HepG2 (cell line): ENCODE results near the gene SIRT7. TPM values are rescaled to one million over a fixed set of nuclear protein-coding genes. Genes with fewer than 3 reads are reported as not detected.

Source experiments
- DMAP1 ChIP-seq: IDR thresholded peaks from 2 replicates; pipeline ENCODE4 v1.6.1; 2016
- ELF1 ChIP-seq: sonication (generic); formaldehyde crosslinking; IDR thresholded peaks from 2 replicates; pipeline ENCODE4 v1.4.0; 2020; ENCODE audit warnings: missing genetic modification reagents
- GABPA ChIP-seq, 2 experiments: IDR thresholded peaks; 2 replicates each; pipeline ENCODE4 v1.6.1; 2011 to 2016; ENCODE audit warnings: low read depth in 2 of 2, low read length in 1 of 2, missing biosample characterization in 1 of 2, missing genetic modification characterization in 1 of 2
- JUN ChIP-seq: sonication (generic); formaldehyde crosslinking; IDR thresholded peaks from 2 replicates; pipeline ENCODE4 v1.4.0; 2020; ENCODE audit warnings: mild to moderate bottlenecking, missing genetic modification reagents
- KDM2A ChIP-seq: sonication (generic); formaldehyde crosslinking; IDR thresholded peaks from 2 replicates; pipeline ENCODE4 v1.4.0; 2020; ENCODE audit warnings: low read depth, missing genetic modification reagents, borderline replicate concordance
- NCOR1 ChIP-seq: fragments of 200-600 bp; sonication (generic); IDR thresholded peaks from 2 replicates; pipeline ENCODE4 v1.7.0; 2017; ENCODE audit warnings: antibody characterized with exemption, low read length, borderline replicate concordance
- STAG1 ChIP-seq: sonication (generic); formaldehyde crosslinking; IDR thresholded peaks from 2 replicates; pipeline ENCODE4 v1.4.0; 2020; ENCODE audit warnings: missing genetic modification reagents
- YEATS4 ChIP-seq: sonication (generic); formaldehyde crosslinking; IDR thresholded peaks from 2 replicates; pipeline ENCODE4 v1.4.0; 2020; ENCODE audit warnings: missing genetic modification reagents, borderline replicate concordance
- ZBTB1 ChIP-seq: sonication (generic); formaldehyde crosslinking; IDR thresholded peaks from 2 replicates; pipeline ENCODE4 v1.4.0; 2020; ENCODE audit warnings: missing genetic modification reagents, borderline replicate concordance
- ZNF124 ChIP-seq: sonication (generic); formaldehyde crosslinking; IDR thresholded peaks from 2 replicates; pipeline ENCODE4 v1.4.0; 2020; ENCODE audit warnings: missing genetic modification reagents
- ZNF160 ChIP-seq: sonication (generic); formaldehyde crosslinking; IDR thresholded peaks from 2 replicates; pipeline ENCODE4 v1.8.0; 2022; ENCODE audit warnings: mild to moderate bottlenecking, inconsistent platforms, missing genetic modification reagents
- ZNF543 ChIP-seq: sonication (generic); formaldehyde crosslinking; IDR thresholded peaks from 2 replicates; pipeline ENCODE4 v1.4.0; 2020; ENCODE audit warnings: mild to moderate bottlenecking, missing genetic modification reagents
- ZNF558 ChIP-seq: sonication (generic); formaldehyde crosslinking; IDR thresholded peaks from 2 replicates; pipeline ENCODE4 v1.9.0; 2022; ENCODE audit warnings: mild to moderate bottlenecking, missing genetic modification reagents, borderline replicate concordance
- ZNF772 ChIP-seq: sonication (generic); formaldehyde crosslinking; IDR thresholded peaks from 2 replicates; pipeline ENCODE4 v1.5.0; 2020; ENCODE audit warnings: mild to moderate bottlenecking, missing genetic modification reagents
- ZNF891 ChIP-seq: sonication (generic); formaldehyde crosslinking; IDR thresholded peaks from 2 replicates; pipeline ENCODE4 v1.5.0; 2020; ENCODE audit warnings: mild to moderate bottlenecking, missing genetic modification reagents
- polyA plus RNA-seq, 8 experiments: library from polyadenylated mRNA; depleted of rRNA in 3 of 8; stranded (reverse) in 7 of 8; unstranded in 1 of 8; fragments of >200 nt; fragmentation: Illumina TruSeq in 4 of 8; extraction: Trizol in 4 of 8; gene quantifications; 2 replicates each; pipeline versions ENCODE4 v1.2.1 to v1.2.3, GENCODE V29; 2011 to 2016; ENCODE audit warnings: low read depth in 4 of 8, missing spikeins in 1 of 8, mixed read lengths in 1 of 8; ENCODE audit not compliant: insufficient read depth in 1 of 8
- total RNA-seq, 5 experiments: library from RNA; depleted of rRNA; stranded (reverse); fragments of >200 nt; fragmentation: Illumina TruSeq; extraction: Trizol; gene quantifications; 2 replicates each; pipeline ENCODE4 v1.2.3, GENCODE V29; 2016; ENCODE audit warnings: low read depth in 1 of 5
- TF ChIP-seq, protein P1 (sequence below): sonication (generic); formaldehyde crosslinking; IDR thresholded peaks from 2 replicates; pipeline ENCODE4 v1.4.0; 2020; ENCODE audit warnings: missing genetic modification reagents
- TF ChIP-seq, protein P2 (sequence below): sonication (generic); formaldehyde crosslinking; IDR thresholded peaks from 2 replicates; pipeline ENCODE4 v1.5.1; 2020; ENCODE audit warnings: missing genetic modification reagents, mild to moderate bottlenecking, borderline replicate concordance
- TF ChIP-seq, protein P3 (sequence below): sonication (generic); formaldehyde crosslinking; IDR thresholded peaks from 2 replicates; pipeline ENCODE4 v1.5.0; 2020; ENCODE audit warnings: missing genetic modification reagents
- TF ChIP-seq, protein P4 (sequence below): sonication (generic); formaldehyde crosslinking; IDR thresholded peaks from 2 replicates; pipeline ENCODE4 v1.5.0; 2020; ENCODE audit warnings: mild to moderate bottlenecking, missing genetic modification reagents, moderate library complexity
- TF ChIP-seq, protein P5 (sequence below): sonication (generic); formaldehyde crosslinking; IDR thresholded peaks from 2 replicates; pipeline ENCODE4 v1.4.0; 2020; ENCODE audit warnings: missing genetic modification reagents, borderline replicate concordance

Gene SIRT7
- total and polyA plus RNA-seq, 2 of the 13 experiments (the other 11 are each of a cell fraction or from before 2014, with no cell fraction given), result 8.3 to 24.8 TPM

DNA sequence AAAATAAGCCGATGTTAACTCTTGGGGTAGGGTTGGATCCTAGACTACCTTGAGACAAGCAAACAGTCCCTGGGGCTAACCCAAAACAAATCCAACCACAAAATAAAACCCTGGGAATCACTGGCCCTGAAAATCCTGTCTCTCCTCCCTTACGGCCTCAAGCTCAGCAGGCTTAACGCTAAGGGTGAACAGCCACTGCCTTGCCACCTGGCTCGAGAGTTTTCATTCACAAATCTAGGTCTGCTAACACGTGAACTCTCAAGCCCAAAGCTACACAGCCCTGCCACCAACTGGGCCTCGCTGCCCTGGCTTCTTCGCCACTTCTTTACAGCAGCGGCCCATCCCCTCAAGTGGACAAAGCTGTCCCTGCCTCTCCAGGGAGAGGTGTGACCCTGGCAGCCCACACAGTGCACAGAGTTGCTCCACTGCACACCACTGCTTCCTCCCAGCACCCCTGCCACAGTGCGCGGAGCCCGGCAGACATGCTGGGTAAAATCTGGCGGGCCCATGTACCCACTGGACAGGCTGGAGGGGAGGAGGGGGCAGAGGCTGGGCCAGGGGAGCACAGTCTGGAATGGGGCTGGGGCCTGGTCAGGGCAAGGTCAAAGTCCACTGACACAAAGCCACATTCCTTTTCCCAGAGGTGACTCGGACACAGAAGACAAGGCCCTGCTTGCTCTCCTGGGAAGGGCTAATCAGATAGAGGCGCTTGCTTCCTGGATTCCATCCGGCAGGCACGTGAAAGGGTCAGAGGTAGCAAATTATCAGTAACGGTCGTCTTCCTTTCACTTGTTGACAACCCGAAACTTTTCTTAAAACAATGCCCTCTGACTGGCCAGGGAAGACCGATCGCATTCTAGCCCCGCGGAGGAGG is 7.8 kb downstream of the SIRT7 start (continued):
- TF ChIP-seq JUN (CRISPR knock-in tag), result no peak
- peak; percentile 95; the same call in 1 of the 2 replicates for TF ChIP-seq ZNF891 (CRISPR knock-in tag)
- TF ChIP-seq ZNF160 (CRISPR knock-in tag), result no peak; the same call in 1 of the 2 replicates
- peak; percentile 80 for TF ChIP-seq KDM2A (CRISPR knock-in tag)
- TF ChIP-seq, protein P1, sequence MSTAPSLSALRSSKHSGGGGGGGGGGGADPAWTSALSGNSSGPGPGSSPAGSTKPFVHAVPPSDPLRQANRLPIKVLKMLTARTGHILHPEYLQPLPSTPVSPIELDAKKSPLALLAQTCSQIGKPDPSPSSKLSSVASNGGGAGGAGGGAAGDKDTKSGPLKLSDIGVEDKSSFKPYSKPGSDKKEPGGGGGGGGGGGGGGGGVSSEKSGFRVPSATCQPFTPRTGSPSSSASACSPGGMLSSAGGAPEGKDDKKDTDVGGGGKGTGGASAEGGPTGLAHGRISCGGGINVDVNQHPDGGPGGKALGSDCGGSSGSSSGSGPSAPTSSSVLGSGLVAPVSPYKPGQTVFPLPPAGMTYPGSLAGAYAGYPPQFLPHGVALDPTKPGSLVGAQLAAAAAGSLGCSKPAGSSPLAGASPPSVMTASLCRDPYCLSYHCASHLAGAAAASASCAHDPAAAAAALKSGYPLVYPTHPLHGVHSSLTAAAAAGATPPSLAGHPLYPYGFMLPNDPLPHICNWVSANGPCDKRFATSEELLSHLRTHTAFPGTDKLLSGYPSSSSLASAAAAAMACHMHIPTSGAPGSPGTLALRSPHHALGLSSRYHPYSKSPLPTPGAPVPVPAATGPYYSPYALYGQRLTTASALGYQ (CRISPR knock-in tag), result peak; percentile 81; the same call in 1 of the 2 replicates
- no peak for TF ChIP-seq GABPA (IDR thresholded peaks at IDR 0.05; ENCODE audit: low read depth, low read length)
- peak; percentile 62; the same call in 1 of the 2 replicates for TF ChIP-seq GABPA (CRISPR knock-in tag; IDR thresholded peaks at IDR 0.05; ENCODE audit: low read depth)
- peak; percentile 80 for TF ChIP-seq ELF1 (CRISPR knock-in tag)
- TF ChIP-seq, protein P2, sequence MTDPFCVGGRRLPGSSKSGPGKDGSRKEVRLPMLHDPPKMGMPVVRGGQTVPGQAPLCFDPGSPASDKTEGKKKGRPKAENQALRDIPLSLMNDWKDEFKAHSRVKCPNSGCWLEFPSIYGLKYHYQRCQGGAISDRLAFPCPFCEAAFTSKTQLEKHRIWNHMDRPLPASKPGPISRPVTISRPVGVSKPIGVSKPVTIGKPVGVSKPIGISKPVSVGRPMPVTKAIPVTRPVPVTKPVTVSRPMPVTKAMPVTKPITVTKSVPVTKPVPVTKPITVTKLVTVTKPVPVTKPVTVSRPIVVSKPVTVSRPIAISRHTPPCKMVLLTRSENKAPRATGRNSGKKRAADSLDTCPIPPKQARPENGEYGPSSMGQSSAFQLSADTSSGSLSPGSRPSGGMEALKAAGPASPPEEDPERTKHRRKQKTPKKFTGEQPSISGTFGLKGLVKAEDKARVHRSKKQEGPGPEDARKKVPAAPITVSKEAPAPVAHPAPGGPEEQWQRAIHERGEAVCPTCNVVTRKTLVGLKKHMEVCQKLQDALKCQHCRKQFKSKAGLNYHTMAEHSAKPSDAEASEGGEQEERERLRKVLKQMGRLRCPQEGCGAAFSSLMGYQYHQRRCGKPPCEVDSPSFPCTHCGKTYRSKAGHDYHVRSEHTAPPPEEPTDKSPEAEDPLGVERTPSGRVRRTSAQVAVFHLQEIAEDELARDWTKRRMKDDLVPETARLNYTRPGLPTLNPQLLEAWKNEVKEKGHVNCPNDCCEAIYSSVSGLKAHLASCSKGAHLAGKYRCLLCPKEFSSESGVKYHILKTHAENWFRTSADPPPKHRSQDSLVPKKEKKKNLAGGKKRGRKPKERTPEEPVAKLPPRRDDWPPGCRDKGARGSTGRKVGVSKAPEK (CRISPR knock-in tag), result 0 out of 2 replicates have a peak, but pooled peaks have one; percentile 3
- peak; percentile 18; the same call in 1 of the 2 replicates for TF ChIP-seq STAG1 (CRISPR knock-in tag)
- peak; percentile 96 for TF ChIP-seq YEATS4 (CRISPR knock-in tag)
- TF ChIP-seq ZNF124, result no peak; the same call in 1 of the 2 replicates
- TF ChIP-seq ZNF543 (CRISPR knock-in tag), result peak; percentile 49; the same call in 1 of the 2 replicates
- TF ChIP-seq, protein P3, sequence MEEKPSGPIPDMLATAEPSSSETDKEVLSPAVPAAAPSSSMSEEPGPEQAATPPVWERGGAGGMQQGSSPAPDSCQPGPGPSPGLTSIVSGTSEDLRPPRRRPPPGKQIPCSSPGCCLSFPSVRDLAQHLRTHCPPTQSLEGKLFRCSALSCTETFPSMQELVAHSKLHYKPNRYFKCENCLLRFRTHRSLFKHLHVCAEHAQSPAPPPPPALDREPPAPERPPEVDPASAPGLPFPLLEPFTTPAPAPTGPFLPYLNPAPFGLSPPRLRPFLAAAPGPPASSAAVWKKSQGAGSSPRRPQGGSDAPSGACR, result peak; percentile 47; the same call in 1 of the 2 replicates
- peak; percentile 95 for TF ChIP-seq DMAP1
- peak; percentile 90 for TF ChIP-seq NCOR1
- no peak for TF ChIP-seq ZBTB1 (CRISPR knock-in tag)
- peak; percentile 53; the same call in 1 of the 2 replicates for TF ChIP-seq ZNF772 (CRISPR knock-in tag)
- TF ChIP-seq, protein P4, sequence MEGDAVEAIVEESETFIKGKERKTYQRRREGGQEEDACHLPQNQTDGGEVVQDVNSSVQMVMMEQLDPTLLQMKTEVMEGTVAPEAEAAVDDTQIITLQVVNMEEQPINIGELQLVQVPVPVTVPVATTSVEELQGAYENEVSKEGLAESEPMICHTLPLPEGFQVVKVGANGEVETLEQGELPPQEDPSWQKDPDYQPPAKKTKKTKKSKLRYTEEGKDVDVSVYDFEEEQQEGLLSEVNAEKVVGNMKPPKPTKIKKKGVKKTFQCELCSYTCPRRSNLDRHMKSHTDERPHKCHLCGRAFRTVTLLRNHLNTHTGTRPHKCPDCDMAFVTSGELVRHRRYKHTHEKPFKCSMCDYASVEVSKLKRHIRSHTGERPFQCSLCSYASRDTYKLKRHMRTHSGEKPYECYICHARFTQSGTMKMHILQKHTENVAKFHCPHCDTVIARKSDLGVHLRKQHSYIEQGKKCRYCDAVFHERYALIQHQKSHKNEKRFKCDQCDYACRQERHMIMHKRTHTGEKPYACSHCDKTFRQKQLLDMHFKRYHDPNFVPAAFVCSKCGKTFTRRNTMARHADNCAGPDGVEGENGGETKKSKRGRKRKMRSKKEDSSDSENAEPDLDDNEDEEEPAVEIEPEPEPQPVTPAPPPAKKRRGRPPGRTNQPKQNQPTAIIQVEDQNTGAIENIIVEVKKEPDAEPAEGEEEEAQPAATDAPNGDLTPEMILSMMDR, result no peak; the same call in none of the 2 replicates
- TF ChIP-seq, protein P5, sequence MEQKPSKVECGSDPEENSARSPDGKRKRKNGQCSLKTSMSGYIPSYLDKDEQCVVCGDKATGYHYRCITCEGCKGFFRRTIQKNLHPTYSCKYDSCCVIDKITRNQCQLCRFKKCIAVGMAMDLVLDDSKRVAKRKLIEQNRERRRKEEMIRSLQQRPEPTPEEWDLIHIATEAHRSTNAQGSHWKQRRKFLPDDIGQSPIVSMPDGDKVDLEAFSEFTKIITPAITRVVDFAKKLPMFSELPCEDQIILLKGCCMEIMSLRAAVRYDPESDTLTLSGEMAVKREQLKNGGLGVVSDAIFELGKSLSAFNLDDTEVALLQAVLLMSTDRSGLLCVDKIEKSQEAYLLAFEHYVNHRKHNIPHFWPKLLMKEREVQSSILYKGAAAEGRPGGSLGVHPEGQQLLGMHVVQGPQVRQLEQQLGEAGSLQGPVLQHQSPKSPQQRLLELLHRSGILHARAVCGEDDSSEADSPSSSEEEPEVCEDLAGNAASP, result peak; percentile 92
- TF ChIP-seq ZNF558 (CRISPR knock-in tag), result no peak
